Sigmoid colon (tissue), 7 donors: ENCODE measurements around the gene AFAP1. TPM values are rescaled to one million over a fixed set of nuclear protein-coding genes. Genes with fewer than 3 reads are reported as not detected.

Experiments used
- DNase-seq: peaks from one replicate; pipeline ENCODE4 v3.0.0-alpha.2; 2019
- H3K27ac ChIP-seq, 4 donors: fragments of 200-600 bp; sonication (generic); one replicate each; pipeline ENCODE4 v1.5.1; 2016 to 2019; ENCODE audit warnings: mild to moderate bottlenecking in 1 of 4
- H3K27me3 ChIP-seq, 3 donors: fragments of 200-600 bp; sonication (generic); one replicate each; pipeline ENCODE4 v1.5.1; 2019; ENCODE audit warnings: mild to moderate bottlenecking in 1 of 3
- H3K36me3 ChIP-seq, 4 donors: fragments of 200-600 bp; sonication (generic); one replicate each; pipeline ENCODE4 v1.5.1; 2016 to 2019
- H3K4me1 ChIP-seq, 4 donors: fragments of 200-600 bp; sonication (generic); one replicate each; pipeline ENCODE4 v1.5.1; 2017 to 2019
- H3K4me3 ChIP-seq, 4 donors: fragments of 200-600 bp; sonication (generic); one replicate each; pipeline ENCODE4 v1.5.1; 2017 to 2019; ENCODE audit warnings: mild to moderate bottlenecking in 2 of 4, moderate library complexity in 1 of 4
- H3K9me3 ChIP-seq, 4 donors: fragments of 200-600 bp in 3 of 4; sonication (generic) in 3 of 4; one replicate each; pipeline versions ENCODE4 v1.5.1 to v1.6.1; 2013 to 2019
- CTCF ChIP-seq, 4 experiments: fragments of 450-650 bp in 3 of 4; fragments of 200-600 bp in 1 of 4; IDR thresholded peaks; one replicate each; pipeline ENCODE4 v1.5.1; 2016 to 2019; ENCODE audit warnings: antibody characterized with exemption in 4 of 4, mild to moderate bottlenecking in 3 of 4, moderate library complexity in 2 of 4
- EP300 ChIP-seq, 4 donors: sonication (generic); formaldehyde crosslinking; IDR thresholded peaks; one replicate each; pipeline ENCODE4 v1.6.1; 2017; ENCODE audit warnings: antibody characterized with exemption in 4 of 4
- POLR2A ChIP-seq, 2 donors: fragments of 450-650 bp; IDR thresholded peaks; one replicate each; pipeline ENCODE4 v1.6.1; 2016; ENCODE audit warnings: antibody characterized with exemption in 2 of 2, mild to moderate bottlenecking in 2 of 2, moderate library complexity in 2 of 2
- POLR2AphosphoS5 ChIP-seq, 4 donors: sonication (generic); formaldehyde crosslinking; IDR thresholded peaks; one replicate each; pipeline ENCODE4 v1.6.1; 2017; ENCODE audit warnings: antibody characterized with exemption in 4 of 4
- WGBS, 2 donors: extraction: QIAGEN DNeasy Blood & Tissue Kit; methylation state at CpG; one replicate each; pipeline ENCODE4 v1.1.7; 2013; 5-methylcytosine and 5-hydroxymethylcytosine counted together
- intact Hi-C: fragments of 100-400 bp; cut with DNase I; formaldehyde crosslinking; loops from one replicate; pipeline ENCODE4 v1.15.1; 2023
- polyA plus RNA-seq, 3 donors: library from polyadenylated mRNA; stranded (reverse); fragments of 200-250 nt; gene quantifications; one replicate each; pipeline ENCODE4 v1.2.3, GENCODE V29; 2013
- total RNA-seq, 4 donors: library from RNA; depleted of rRNA; stranded (reverse); fragments of >200 nt; gene quantifications; one replicate each; pipeline ENCODE4 v1.1.0, GENCODE V29; 2016
- donor health status: healthy with polysubstance abuse.
- donor health status: Bipolar disorder and iron deficiency.
- donor health status: healthy.

AFAP1 gene
- total and polyA plus RNA-seq, 7 donors = 7.6 to 51.3 (median 24.0) TPM

DNA sequence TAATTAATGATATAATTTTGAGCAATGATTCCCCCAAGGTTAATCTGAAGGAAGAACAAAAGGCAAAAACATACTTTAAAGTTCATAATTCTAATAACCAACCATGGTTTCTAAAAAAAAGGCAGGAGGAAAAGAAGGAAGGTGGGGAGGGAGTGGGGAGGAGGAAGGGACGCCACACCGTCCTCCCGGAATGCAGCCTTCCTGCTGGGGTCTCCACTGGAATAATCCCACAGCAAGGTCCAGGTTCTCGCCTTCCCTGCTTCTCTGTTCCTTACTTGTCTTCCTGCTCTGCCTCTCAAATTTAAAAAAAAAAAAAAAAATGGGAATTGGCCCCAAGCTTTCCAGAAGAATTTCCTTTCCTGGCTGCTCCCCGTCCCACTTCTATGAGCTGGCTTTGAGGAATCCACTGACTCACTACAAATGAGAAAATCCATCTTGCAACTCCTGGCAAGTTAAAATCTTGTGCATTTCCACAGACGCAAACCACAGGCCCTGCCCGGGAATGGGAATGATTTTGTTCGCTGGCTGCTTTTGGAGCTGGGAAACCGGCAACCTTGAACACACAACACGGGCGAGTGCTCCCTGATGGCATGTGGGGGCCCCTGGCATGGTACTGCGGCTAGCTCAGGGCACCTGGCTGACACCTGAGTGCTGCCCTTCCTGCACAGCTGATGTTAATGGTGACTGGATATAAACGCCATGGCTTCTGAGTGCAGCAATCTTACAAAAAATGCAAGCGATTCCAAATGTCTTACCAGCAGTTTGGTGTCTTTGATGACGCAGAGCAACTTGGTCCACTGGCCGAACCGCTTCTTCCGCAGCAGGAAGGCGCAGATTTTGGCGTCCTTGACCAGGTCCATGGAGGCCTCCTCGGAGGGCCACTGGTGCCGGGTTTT, 97.0 kb downstream of the AFAP1 start:
- WGBS, 2 donors = 81 to 87% methylated on average over 22 of the region's 22 CpGs
- H3K4me1 ChIP-seq = peaks cover 0 to 53% (median 48%) of the 10 kb centered on the region in 4 donors
- peak overlapping the region in 2 of 4 donors; percentile 6 to 8 for H3K4me3 ChIP-seq
- peak overlapping the region; percentile 87 to 92 (median 92) for H3K27ac ChIP-seq
- H3K9me3 ChIP-seq = no peaks in the 10 kb centered on the region
- H3K27me3 ChIP-seq = no peaks in the 10 kb centered on the region
- H3K36me3 ChIP-seq = peaks cover 0 to 25% (median 5%) of the 10 kb centered on the region in 4 donors
- intact Hi-C loops = loop anchor here (2.0 kb wide), 2 partner anchors 30 to 38 kb away; no protein-coding TSS in a partner anchor
- TF ChIP-seq POLR2AphosphoS5 (IDR thresholded peaks at IDR 0.05) (peak; percentile 46 to 80 (median 76)), POLR2A (IDR thresholded peaks at IDR 0.05) (no peak), EP300 (IDR thresholded peaks at IDR 0.05) (peak in 2 of 4 donors; percentile 46 to 49)
- peak; percentile 90 for DNase-seq

GRCh38 chr4:7841894-7842293, 97.8 kb downstream of the AFAP1 start:
- peaks cover 0 to 31% (median 5%) of the 10 kb centered on the region in 4 donors for H3K36me3 ChIP-seq
- intact Hi-C loops = loop anchor here (2.0 kb wide), 2 partner anchors 29 to 37 kb away; no protein-coding TSS in a partner anchor

GRCh38 chr4:7841071-7841470, 98.6 kb downstream of the AFAP1 start:
- Histone ChIP-seq H3K4me1 (peaks cover 0 to 47% (median 42%) of the 10 kb centered on the region in 4 donors), H3K9me3 (no peaks in the 10 kb centered on the region), H3K4me3 (no peak overlapping the region), H3K36me3 (peaks cover 0 to 34% (median 5%) of the 10 kb centered on the region in 4 donors), H3K27ac (peak overlapping the region; percentile 87 to 92 (median 92)), H3K27me3 (no peaks in the 10 kb centered on the region)
- WGBS, 2 donors = 91 to 94% methylated on average over 6 of the region's 6 CpGs
- no peak for TF ChIP-seq CTCF (IDR thresholded peaks at IDR 0.05)
- TF ChIP-seq EP300 (IDR thresholded peaks at IDR 0.05) = no peak
- TF ChIP-seq POLR2A (IDR thresholded peaks at IDR 0.05) = no peak
- TF ChIP-seq POLR2AphosphoS5 (IDR thresholded peaks at IDR 0.05) = no peak
- peak; percentile 54 for DNase-seq
- intact Hi-C loops = no loop called here

More at GRCh38 chr4:7841894-7842293, 97.8 kb downstream of the AFAP1 start:
- Histone ChIP-seq H3K9me3 (no peaks in the 10 kb centered on the region), H3K4me3 (no peak overlapping the region), H3K4me1 (peaks cover 0 to 53% (median 48%) of the 10 kb centered on the region in 4 donors), H3K27ac (peak overlapping the region; percentile 87 to 92 (median 92)), H3K27me3 (no peaks in the 10 kb centered on the region)
- no peak for TF ChIP-seq POLR2AphosphoS5 (IDR thresholded peaks at IDR 0.05)
- no peak for TF ChIP-seq CTCF (IDR thresholded peaks at IDR 0.05)
- no peak for TF ChIP-seq POLR2A (IDR thresholded peaks at IDR 0.05)
- WGBS, 2 donors = 95 to 97% methylated on average over 2 of the region's 2 CpGs
- no peak for DNase-seq

- TF ChIP-seq POLR2A (IDR thresholded peaks at IDR 0.05) = no peak
- no peak for TF ChIP-seq EP300 (IDR thresholded peaks at IDR 0.05)
- no peak for TF ChIP-seq CTCF (IDR thresholded peaks at IDR 0.05)
- TF ChIP-seq POLR2AphosphoS5 (IDR thresholded peaks at IDR 0.05) = no peak
- Histone ChIP-seq H3K4me3 (no peak overlapping the region), H3K27me3 (no peaks in the 10 kb centered on the region), H3K36me3 (peaks cover 0 to 34% (median 5%) of the 10 kb centered on the region in 4 donors), H3K9me3 (no peaks in the 10 kb centered on the region), H3K4me1 (peaks cover 0 to 35% (median 32%) of the 10 kb centered on the region in 4 donors), H3K27ac (peak overlapping the region in 2 of 4 donors; percentile 22 to 28)
- intact Hi-C loops = no loop called here
- DNase-seq = peak; percentile 13
- WGBS, 2 donors = 60 to 61% methylated on average over 4 of the region's 4 CpGs
Measured at GRCh38 chr4:7839856-7840255, 99.8 kb downstream of the AFAP1 start.
